NCI-H1436 (cell line): ENCODE measurements around the gene MAST4.
"Not testable (repeated sequence)": the region's sequence is repeated elsewhere in the genome, so short reads cannot be mapped to it uniquely, and the experiment has no call there.

Experiments used
- DNase-seq: peaks from one replicate; lab custom pipeline; 2025; lab: John Stamatoyannopoulos, UW

The MAST4 gene

GRCh38 chr5:67090040-67090439 lies 493.8 kb downstream of the MAST4 start:
- no peak for DNase-seq

- no peak for DNase-seq
Measured at GRCh38 chr5:67090593-67090992, 494.4 kb downstream of the MAST4 start.

GRCh38 chr5:67092535-67092934 lies 496.3 kb downstream of the MAST4 start:
- DNase-seq = no peak

GRCh38 chr5:67093279-67093678 lies 497.1 kb downstream of the MAST4 start:
- no peak for DNase-seq

GRCh38 chr5:67094476-67095300 lies 498.5 kb downstream of the MAST4 start:
- DNase-seq = no peak

- no peak for DNase-seq
Measured at GRCh38 chr5:67095346-67096171, 499.4 kb downstream of the MAST4 start.

GRCh38 chr5:67098656-67099055 lies 502.5 kb downstream of the MAST4 start:
- DNase-seq = no peak

GRCh38 chr5:67100301-67100700 lies 504.1 kb downstream of the MAST4 start:
- no peak for DNase-seq

- DNase-seq = no peak
Measured at GRCh38 chr5:67102708-67103107, 506.5 kb downstream of the MAST4 start.

- DNase-seq = no peak
Measured at GRCh38 chr5:67104859-67105258, 508.7 kb downstream of the MAST4 start.

- no peak for DNase-seq
Measured at GRCh38 chr5:67105270-67105669, 509.1 kb downstream of the MAST4 start.

- no peak for DNase-seq
Measured at GRCh38 chr5:67106626-67107342, 510.6 kb downstream of the MAST4 start.

GRCh38 chr5:67111779-67112178 lies 515.6 kb downstream of the MAST4 start:
- no peak for DNase-seq

- DNase-seq = no peak
Measured at GRCh38 chr5:67115246-67115645, 519.1 kb downstream of the MAST4 start.

GRCh38 chr5:67115817-67116216 lies 519.6 kb downstream of the MAST4 start:
- no peak for DNase-seq

GRCh38 chr5:67118050-67118620 lies 521.9 kb downstream of the MAST4 start:
- DNase-seq = no peak

- no peak for DNase-seq
Measured at GRCh38 chr5:67119010-67119409, 522.8 kb downstream of the MAST4 start.

GRCh38 chr5:67120032-67120431 lies 523.8 kb downstream of the MAST4 start:
- no peak for DNase-seq

- DNase-seq = no peak
Measured at GRCh38 chr5:67123819-67124218, 527.6 kb downstream of the MAST4 start.

- DNase-seq = no peak
Measured at GRCh38 chr5:67124556-67124955, 528.4 kb downstream of the MAST4 start.

- DNase-seq = not testable (repeated sequence)
Measured at GRCh38 chr5:67127347-67127895, 531.2 kb downstream of the MAST4 start.

GRCh38 chr5:67129768-67130167 lies 533.6 kb downstream of the MAST4 start:
- no peak for DNase-seq
